GM12878 (cell line): ENCODE data around the gene ABHD8. TPM values are rescaled to one million over a fixed set of nuclear protein-coding genes. Genes with fewer than 3 reads are reported as not detected.

ENCODE experiments used
- ASH2L ChIP-seq: fragments of 300-600, 200-600 bp; sonication (generic); IDR thresholded peaks from 2 replicates; pipeline ENCODE4 v1.6.1; 2017; ENCODE audit warnings: low read depth, mild to moderate bottlenecking, borderline replicate concordance
- ATF7 ChIP-seq: fragments of 450-650 bp; IDR thresholded peaks from 2 replicates; pipeline ENCODE4 v1.6.1; 2016; ENCODE audit warnings: low read depth, mild to moderate bottlenecking
- EP300 ChIP-seq, 2 experiments: fragments of 150-350 bp in 1 of 2; IDR thresholded peaks; 2 replicates each; pipeline ENCODE4 v1.6.1; 2011 to 2012; ENCODE audit warnings: low read depth in 2 of 2, low read length in 2 of 2, borderline replicate concordance in 1 of 2, improper control_type of control experiment in 1 of 2, inconsistent platforms in 1 of 2; ENCODE audit not compliant: control insufficient read depth in 1 of 2
- IKZF2 ChIP-seq, 2 experiments: fragments of 450-650 bp; IDR thresholded peaks; 2 replicates each; pipeline ENCODE4 v1.6.1; 2017; ENCODE audit warnings: mild to moderate bottlenecking in 2 of 2, moderate library complexity in 2 of 2
- SMARCA5 ChIP-seq: fragments of 450-650 bp; IDR thresholded peaks from 2 replicates; pipeline ENCODE4 v1.6.1; 2017; ENCODE audit warnings: mild to moderate bottlenecking
- ZNF274 ChIP-seq: IDR thresholded peaks from one replicate; pipeline ENCODE4 v1.8.0; 2011; ENCODE audit not compliant: insufficient read length, insufficient read depth
- polyA plus RNA-seq, 11 experiments: library from polyadenylated mRNA; depleted of rRNA in 4 of 11; unstranded in 6 of 11; stranded (reverse) in 5 of 11; fragments of >200 nt; fragmentation: Nextera tagmentation in 4 of 11; fragmentation: Illumina TruSeq in 1 of 11; extraction: Ambion mirVana in 4 of 11; extraction: Trizol in 1 of 11; gene quantifications; 1 replicate in 1 of 11; 2 replicates in 10 of 11; pipeline versions ENCODE4 v1.2.1 to v1.2.3, GENCODE V29; 2011 to 2016; ENCODE audit warnings: inconsistent platforms in 2 of 11, missing spikeins in 2 of 11, low read depth in 1 of 11
- total RNA-seq, 4 experiments: library from RNA; depleted of rRNA in 3 of 4; stranded (reverse); fragments of >200 nt in 3 of 4; fragmentation: Illumina TruSeq in 1 of 4; extraction: Trizol in 1 of 4; gene quantifications; 2 replicates each; pipeline versions ENCODE4 v1.2.1 to v1.2.3, GENCODE V29; 2013 to 2021
- TF ChIP-seq, protein P1 (sequence below): fragments of 450-650 bp; IDR thresholded peaks from 2 replicates; pipeline ENCODE4 v1.6.1; 2017; ENCODE audit warnings: mild to moderate bottlenecking, moderate library complexity
- TF ChIP-seq, protein P2 (sequence below): fragments of 450-650 bp; formaldehyde crosslinking; IDR thresholded peaks from 2 replicates; pipeline ENCODE4 v1.4.0; 2020; ENCODE audit warnings: mild to moderate bottlenecking, moderate library complexity
- TF ChIP-seq, protein P3 (sequence below): IDR thresholded peaks from 2 replicates; pipeline ENCODE4 v1.6.1; 2011; ENCODE audit warnings: mild to moderate bottlenecking, low read depth, low read length, moderate library complexity; ENCODE audit not compliant: insufficient replicate concordance

The ABHD8 gene
- total and polyA plus RNA-seq, 10 of the 15 experiments (the other 5 are each of a cell fraction or from before 2014, with no cell fraction given): 0.03 to 12.5 (median 6.0) TPM

DNA sequence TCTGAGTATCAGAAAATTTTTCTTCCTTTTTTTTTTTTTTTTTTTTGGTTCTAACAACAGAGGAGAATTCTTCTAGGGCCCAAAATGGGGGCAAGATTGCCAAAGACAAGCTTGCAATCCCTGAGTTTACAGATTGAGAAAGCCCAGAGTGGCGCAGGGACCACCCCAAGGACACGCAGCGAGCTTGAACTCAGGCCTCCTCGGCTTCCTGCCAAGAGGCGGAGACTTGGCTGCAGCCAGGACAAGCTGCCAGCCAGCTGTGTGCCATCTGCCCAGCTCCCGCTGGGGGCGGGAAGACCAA is 1.9 kb upstream of the ABHD8 start (continued):
- TF ChIP-seq, protein P1, sequence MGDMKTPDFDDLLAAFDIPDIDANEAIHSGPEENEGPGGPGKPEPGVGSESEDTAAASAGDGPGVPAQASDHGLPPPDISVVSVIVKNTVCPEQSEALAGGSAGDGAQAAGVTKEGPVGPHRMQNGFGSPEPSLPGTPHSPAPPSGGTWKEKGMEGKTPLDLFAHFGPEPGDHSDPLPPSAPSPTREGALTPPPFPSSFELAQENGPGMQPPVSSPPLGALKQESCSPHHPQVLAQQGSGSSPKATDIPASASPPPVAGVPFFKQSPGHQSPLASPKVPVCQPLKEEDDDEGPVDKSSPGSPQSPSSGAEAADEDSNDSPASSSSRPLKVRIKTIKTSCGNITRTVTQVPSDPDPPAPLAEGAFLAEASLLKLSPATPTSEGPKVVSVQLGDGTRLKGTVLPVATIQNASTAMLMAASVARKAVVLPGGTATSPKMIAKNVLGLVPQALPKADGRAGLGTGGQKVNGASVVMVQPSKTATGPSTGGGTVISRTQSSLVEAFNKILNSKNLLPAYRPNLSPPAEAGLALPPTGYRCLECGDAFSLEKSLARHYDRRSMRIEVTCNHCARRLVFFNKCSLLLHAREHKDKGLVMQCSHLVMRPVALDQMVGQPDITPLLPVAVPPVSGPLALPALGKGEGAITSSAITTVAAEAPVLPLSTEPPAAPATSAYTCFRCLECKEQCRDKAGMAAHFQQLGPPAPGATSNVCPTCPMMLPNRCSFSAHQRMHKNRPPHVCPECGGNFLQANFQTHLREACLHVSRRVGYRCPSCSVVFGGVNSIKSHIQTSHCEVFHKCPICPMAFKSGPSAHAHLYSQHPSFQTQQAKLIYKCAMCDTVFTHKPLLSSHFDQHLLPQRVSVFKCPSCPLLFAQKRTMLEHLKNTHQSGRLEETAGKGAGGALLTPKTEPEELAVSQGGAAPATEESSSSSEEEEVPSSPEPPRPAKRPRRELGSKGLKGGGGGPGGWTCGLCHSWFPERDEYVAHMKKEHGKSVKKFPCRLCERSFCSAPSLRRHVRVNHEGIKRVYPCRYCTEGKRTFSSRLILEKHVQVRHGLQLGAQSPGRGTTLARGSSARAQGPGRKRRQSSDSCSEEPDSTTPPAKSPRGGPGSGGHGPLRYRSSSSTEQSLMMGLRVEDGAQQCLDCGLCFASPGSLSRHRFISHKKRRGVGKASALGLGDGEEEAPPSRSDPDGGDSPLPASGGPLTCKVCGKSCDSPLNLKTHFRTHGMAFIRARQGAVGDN: peak; percentile 40; the same call in 1 of the 2 replicates
- TF ChIP-seq, protein P2, sequence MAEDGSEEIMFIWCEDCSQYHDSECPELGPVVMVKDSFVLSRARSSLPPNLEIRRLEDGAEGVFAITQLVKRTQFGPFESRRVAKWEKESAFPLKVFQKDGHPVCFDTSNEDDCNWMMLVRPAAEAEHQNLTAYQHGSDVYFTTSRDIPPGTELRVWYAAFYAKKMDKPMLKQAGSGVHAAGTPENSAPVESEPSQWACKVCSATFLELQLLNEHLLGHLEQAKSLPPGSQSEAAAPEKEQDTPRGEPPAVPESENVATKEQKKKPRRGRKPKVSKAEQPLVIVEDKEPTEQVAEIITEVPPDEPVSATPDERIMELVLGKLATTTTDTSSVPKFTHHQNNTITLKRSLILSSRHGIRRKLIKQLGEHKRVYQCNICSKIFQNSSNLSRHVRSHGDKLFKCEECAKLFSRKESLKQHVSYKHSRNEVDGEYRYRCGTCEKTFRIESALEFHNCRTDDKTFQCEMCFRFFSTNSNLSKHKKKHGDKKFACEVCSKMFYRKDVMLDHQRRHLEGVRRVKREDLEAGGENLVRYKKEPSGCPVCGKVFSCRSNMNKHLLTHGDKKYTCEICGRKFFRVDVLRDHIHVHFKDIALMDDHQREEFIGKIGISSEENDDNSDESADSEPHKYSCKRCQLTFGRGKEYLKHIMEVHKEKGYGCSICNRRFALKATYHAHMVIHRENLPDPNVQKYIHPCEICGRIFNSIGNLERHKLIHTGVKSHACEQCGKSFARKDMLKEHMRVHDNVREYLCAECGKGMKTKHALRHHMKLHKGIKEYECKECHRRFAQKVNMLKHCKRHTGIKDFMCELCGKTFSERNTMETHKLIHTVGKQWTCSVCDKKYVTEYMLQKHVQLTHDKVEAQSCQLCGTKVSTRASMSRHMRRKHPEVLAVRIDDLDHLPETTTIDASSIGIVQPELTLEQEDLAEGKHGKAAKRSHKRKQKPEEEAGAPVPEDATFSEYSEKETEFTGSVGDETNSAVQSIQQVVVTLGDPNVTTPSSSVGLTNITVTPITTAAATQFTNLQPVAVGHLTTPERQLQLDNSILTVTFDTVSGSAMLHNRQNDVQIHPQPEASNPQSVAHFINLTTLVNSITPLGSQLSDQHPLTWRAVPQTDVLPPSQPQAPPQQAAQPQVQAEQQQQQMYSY (CRISPR knock-in tag): no peak
- TF ChIP-seq ASH2L (no peak), ATF7 (no peak), ZNF274 (no peak), EP300 (IDR thresholded peaks at IDR 0.05; ENCODE audit: borderline replicate concordance in 1 of 2, control insufficient read depth in 1 of 2, low read depth in 2 of 2, low read length in 2 of 2) (0 out of 4 replicates have a peak, but pooled peaks of 1 of the 2 experiments have one; percentile 59), SMARCA5 (peak; percentile 96), IKZF2 (IDR thresholded peaks at IDR 0.05) (peak; percentile 48 to 78; a peak in 2 of 4 replicates)
- TF ChIP-seq, protein P3, sequence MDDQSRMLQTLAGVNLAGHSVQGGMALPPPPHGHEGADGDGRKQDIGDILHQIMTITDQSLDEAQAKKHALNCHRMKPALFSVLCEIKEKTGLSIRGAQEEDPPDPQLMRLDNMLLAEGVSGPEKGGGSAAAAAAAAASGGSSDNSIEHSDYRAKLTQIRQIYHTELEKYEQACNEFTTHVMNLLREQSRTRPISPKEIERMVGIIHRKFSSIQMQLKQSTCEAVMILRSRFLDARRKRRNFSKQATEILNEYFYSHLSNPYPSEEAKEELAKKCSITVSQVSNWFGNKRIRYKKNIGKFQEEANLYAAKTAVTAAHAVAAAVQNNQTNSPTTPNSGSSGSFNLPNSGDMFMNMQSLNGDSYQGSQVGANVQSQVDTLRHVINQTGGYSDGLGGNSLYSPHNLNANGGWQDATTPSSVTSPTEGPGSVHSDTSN: peak; percentile 75
- TF ChIP-seq, all 136 proteins: peak for 7
